Bronchial epithelial cell (primary cell): ENCODE data around the gene C9orf78. TPM values are rescaled to one million over a fixed set of nuclear protein-coding genes. Genes with fewer than 3 reads are reported as not detected.

ENCODE experiments used
- DNase-seq: peaks from one replicate; pipeline ENCODE4 v3.0.0-alpha.2; 2010; ENCODE audit warnings: low read depth
- FAIRE-seq: peaks from 2 replicates; lab custom pipeline; 2011; peaks lifted over from hg19 to GRCh38; lab: Jason Lieb, UNC
- H3K27me3 ChIP-seq: 2 replicates; pipeline ENCODE4 v1.5.1; 2011; ENCODE audit warnings: low read length; ENCODE audit not compliant: control insufficient read depth, insufficient read depth
- H3K36me3 ChIP-seq: 2 replicates; pipeline ENCODE4 v1.5.1; 2011; ENCODE audit warnings: low read length; ENCODE audit not compliant: control insufficient read depth, insufficient read depth
- H3K4me3 ChIP-seq: 2 replicates; pipeline ENCODE4 v1.5.1; 2011; ENCODE audit warnings: mild to moderate bottlenecking, low read depth, low read length, control low read depth
- total RNA-seq: library from RNA; depleted of rRNA; stranded (reverse); fragments of >200 nt; gene quantifications from 2 replicates; pipeline ENCODE4 v1.2.1, GENCODE V29; 2014
- TF ChIP-seq, protein P1 (sequence below): IDR thresholded peaks from 2 replicates; pipeline ENCODE4 v1.5.1; 2011; ENCODE audit warnings: mild to moderate bottlenecking, moderate library complexity, low read length, control low read depth, inconsistent platforms; ENCODE audit not compliant: insufficient read depth, severe bottlenecking

C9orf78 gene
- total RNA-seq, 1 donor from 2014 or later: 65.8 TPM

DNA sequence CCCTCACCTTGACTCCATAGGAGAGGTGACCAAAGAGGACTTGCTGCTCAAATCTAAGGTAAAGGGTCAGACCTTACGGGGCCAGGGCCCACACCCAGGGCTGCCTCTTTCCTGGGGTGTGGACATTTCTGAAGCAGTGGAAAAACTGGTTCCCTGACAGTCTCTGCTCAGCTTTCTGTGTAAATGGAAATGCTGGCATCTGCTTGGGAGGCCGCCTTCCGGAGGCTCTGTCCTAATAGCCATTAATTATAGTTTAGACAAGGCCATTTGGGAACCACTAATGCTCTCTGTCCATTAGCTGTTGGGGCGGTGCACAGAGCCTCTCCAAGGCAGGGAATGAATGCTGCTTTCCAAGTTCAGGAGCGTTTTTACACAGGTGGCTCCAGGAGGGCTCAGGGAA is 17.5 kb upstream of the C9orf78 start:
- no peak overlapping the region for H3K4me3 ChIP-seq
- no peaks in the 10 kb centered on the region for H3K27me3 ChIP-seq
- no peak for FAIRE-seq
- no peak for DNase-seq
- H3K36me3 ChIP-seq: peaks cover 26% of the 10 kb centered on the region
- TF ChIP-seq, protein P1, sequence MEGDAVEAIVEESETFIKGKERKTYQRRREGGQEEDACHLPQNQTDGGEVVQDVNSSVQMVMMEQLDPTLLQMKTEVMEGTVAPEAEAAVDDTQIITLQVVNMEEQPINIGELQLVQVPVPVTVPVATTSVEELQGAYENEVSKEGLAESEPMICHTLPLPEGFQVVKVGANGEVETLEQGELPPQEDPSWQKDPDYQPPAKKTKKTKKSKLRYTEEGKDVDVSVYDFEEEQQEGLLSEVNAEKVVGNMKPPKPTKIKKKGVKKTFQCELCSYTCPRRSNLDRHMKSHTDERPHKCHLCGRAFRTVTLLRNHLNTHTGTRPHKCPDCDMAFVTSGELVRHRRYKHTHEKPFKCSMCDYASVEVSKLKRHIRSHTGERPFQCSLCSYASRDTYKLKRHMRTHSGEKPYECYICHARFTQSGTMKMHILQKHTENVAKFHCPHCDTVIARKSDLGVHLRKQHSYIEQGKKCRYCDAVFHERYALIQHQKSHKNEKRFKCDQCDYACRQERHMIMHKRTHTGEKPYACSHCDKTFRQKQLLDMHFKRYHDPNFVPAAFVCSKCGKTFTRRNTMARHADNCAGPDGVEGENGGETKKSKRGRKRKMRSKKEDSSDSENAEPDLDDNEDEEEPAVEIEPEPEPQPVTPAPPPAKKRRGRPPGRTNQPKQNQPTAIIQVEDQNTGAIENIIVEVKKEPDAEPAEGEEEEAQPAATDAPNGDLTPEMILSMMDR: no peak

DNA sequence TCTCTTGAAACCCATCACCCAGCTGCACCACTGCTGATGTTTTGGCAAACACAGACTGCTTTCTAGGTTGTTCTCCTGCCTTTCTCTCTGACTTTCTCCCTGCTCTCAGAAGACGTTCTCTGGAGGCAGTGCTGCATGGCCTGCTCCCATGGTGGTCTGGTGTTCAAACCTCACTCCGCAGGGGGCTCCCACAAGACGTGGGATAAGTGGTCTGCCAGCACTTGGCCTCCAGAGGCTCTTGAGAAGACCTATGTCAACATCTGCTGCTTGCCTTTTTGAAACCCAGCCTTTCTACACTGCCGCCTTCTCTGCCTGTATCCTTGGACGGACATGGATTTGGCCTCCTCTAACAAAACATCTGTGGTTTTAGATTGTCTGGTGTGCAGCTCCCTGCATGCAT is 16.7 kb upstream of the C9orf78 start:
- Histone ChIP-seq H3K36me3 (peaks cover 21% of the 10 kb centered on the region), H3K4me3 (no peak overlapping the region), H3K27me3 (no peaks in the 10 kb centered on the region)
- DNase-seq (no peak), FAIRE-seq (no peak)
- TF ChIP-seq, protein P1: no peak

DNA sequence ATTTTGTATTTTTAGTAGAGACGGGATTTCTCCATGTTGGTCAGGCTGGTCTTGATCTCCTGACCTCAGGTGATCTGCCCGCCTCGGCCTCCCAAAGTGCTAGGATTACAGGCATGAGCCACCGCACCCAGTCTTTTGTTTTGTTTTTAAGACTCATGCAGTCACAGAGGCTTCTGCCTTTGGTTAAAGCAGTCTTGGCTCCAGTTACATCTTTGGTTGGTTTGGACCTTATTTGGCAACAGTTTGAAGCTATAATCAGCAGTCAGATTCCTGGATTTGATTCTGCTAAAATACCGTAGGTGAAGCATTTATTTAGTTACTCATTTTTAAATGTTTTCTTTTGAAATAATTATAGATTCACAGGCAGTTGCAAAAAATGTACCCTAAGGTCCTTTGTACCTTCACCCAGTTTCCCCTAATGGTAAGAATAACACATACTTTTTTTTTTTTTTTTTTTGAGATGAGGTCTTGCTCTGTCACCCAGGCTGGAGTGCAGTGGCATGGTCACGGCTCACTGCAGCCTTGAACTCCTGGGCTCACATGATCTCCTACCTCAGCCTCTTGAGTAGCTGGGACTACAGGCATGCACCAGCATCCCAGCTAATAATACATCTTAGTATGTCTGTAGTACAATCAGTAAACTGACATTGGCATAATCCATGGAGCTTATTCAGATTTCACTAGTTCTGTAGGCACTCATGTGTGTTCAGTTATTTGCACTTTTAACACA is 15.9 kb upstream of the C9orf78 start:
- H3K27me3 ChIP-seq: no peaks in the 10 kb centered on the region
- peaks cover 21% of the 10 kb centered on the region for H3K36me3 ChIP-seq
- no peak overlapping the region for H3K4me3 ChIP-seq
- no peak for FAIRE-seq
- DNase-seq: no peak
- TF ChIP-seq, protein P1: no peak

DNA sequence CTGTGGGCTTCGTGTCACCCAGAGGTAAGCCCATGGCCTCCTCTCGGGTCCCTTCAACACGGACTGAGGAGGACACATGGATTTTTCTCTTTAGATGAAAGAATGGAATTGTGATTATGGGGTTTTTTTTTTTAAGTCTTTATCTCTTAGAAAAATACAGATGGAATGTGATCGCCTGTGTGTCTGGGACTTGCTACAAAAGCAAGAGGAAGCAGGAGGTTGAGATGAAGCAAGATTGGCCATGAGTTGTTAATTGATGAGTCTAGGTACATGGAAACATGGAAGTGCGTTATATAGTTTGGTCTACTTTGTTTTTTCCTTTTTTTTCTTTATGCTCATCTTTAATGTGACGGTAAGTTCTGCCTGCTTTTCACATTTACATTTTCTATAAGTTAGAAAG is 14.8 kb upstream of the C9orf78 start:
- Histone ChIP-seq H3K36me3 (peaks cover 18% of the 10 kb centered on the region), H3K4me3 (no peak overlapping the region), H3K27me3 (no peaks in the 10 kb centered on the region)
- FAIRE-seq (no peak), DNase-seq (no peak)
- TF ChIP-seq, protein P1: no peak

DNA sequence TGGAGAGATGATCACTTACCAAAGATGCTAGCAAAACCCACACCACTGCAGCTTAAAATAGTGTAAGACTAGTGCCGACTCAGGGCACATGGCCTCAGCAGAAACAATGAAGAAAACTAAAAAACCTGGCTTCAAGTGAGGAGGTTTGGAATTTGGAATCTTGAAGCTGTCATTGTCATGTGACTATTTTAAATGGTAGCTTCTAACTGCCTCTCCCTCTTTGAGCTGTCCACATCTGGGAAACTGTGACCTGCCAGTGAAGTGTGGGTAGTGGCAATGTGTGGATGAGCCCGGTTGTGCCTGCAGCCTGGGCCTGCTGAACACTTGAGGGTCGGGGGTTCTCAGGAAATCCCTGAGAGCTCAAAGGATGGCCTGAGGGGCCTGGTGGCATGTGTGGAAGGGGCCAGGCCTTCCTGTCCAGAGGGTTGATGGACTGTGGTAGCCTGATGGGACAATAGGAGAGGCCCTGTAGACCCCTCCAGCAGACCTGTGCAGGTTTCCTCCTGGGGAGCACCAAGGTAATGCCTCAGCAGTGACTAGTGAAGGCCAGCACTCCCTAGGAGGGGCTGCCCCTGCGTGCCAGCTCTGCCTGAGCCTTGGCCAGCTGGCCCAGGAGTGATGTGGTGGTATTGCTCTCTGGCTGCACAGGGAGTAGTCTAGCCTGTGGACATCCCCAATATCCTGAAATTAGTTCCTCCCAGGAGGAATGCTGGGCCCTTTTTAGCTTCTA is 13.8 kb upstream of the C9orf78 start:
- TF ChIP-seq, protein P1: no peak
- no peak overlapping the region for H3K4me3 ChIP-seq
- no peak for DNase-seq
- H3K27me3 ChIP-seq: no peaks in the 10 kb centered on the region
- FAIRE-seq: no peak
- H3K36me3 ChIP-seq: peaks cover 16% of the 10 kb centered on the region
